SKM-1 (cell line): ENCODE measurements around the gene UBASH3B.
A peak's percentile ranks its signal among the peaks of the same experiment; 100 is the strongest.

ENCODE experiments used
- DNase-seq: peaks from one replicate; lab custom pipeline; 2025; ENCODE audit not compliant: unreplicated experiment; lab: John Stamatoyannopoulos, UW

UBASH3B gene

GRCh38 chr11:122780296-122780949, 124.9 kb downstream of the UBASH3B start:
- DNase-seq, result no peak

GRCh38 chr11:122781378-122782195, 126.1 kb downstream of the UBASH3B start:
- peak; percentile 64 for DNase-seq

GRCh38 chr11:122782222-122782621, 126.7 kb downstream of the UBASH3B start:
- DNase-seq, result no peak

- no peak for DNase-seq
Observed at GRCh38 chr11:122784325-122784955, 128.9 kb downstream of the UBASH3B start.

GRCh38 chr11:122785031-122785541, 129.6 kb downstream of the UBASH3B start:
- no peak for DNase-seq

GRCh38 chr11:122786896-122787295, 131.4 kb downstream of the UBASH3B start:
- DNase-seq, result no peak

GRCh38 chr11:122788781-122789535, 133.4 kb downstream of the UBASH3B start:
- DNase-seq, result no peak

GRCh38 chr11:122789907-122790306, 134.4 kb downstream of the UBASH3B start:
- DNase-seq, result no peak

GRCh38 chr11:122791411-122791810, 135.9 kb downstream of the UBASH3B start:
- DNase-seq, result no peak

- no peak for DNase-seq
Observed at GRCh38 chr11:122791836-122792235, 136.3 kb downstream of the UBASH3B start.

GRCh38 chr11:122793515-122793914, 138.0 kb downstream of the UBASH3B start:
- no peak for DNase-seq

- DNase-seq, result no peak
Observed at GRCh38 chr11:122795307-122795706, 139.8 kb downstream of the UBASH3B start.

GRCh38 chr11:122796128-122796717, 140.7 kb downstream of the UBASH3B start:
- DNase-seq, result peak; percentile 15

- DNase-seq, result no peak
Observed at GRCh38 chr11:122797651-122798050, 142.1 kb downstream of the UBASH3B start.

- DNase-seq, result no peak
Observed at GRCh38 chr11:122799406-122800105, 144.0 kb downstream of the UBASH3B start.

GRCh38 chr11:122802876-122803275, 147.4 kb downstream of the UBASH3B start:
- DNase-seq, result no peak

GRCh38 chr11:122803306-122803705, 147.8 kb downstream of the UBASH3B start:
- DNase-seq, result no peak

- DNase-seq, result no peak
Observed at GRCh38 chr11:122803716-122804115, 148.2 kb downstream of the UBASH3B start.

- DNase-seq, result no peak
Observed at GRCh38 chr11:122804161-122804560, 148.6 kb downstream of the UBASH3B start.

- no peak for DNase-seq
Observed at GRCh38 chr11:122804796-122805195, 149.3 kb downstream of the UBASH3B start.
